GM21723 (cell line): Measurements from ENCODE around the gene MAMLD1.

Source experiments
- ATAC-seq: cut with Tn5 transposase; IDR thresholded peaks from one replicate; pipeline ENCODE4 v1.9.1; 2021; ENCODE audit warnings: mild to moderate bottlenecking, moderate library complexity; ENCODE audit not compliant: unreplicated experiment

MAMLD1 gene

GRCh38 chrX:150455215-150455608 is 92.1 kb downstream of the MAMLD1 start:
- no peak for ATAC-seq

GRCh38 chrX:150456466-150456865 is 93.3 kb downstream of the MAMLD1 start:
- no peak for ATAC-seq

GRCh38 chrX:150456941-150457340 is 93.8 kb downstream of the MAMLD1 start:
- ATAC-seq = no peak

- no peak for ATAC-seq
These were observed 96.1 kb downstream of the MAMLD1 start for GRCh38 chrX:150459196-150459595.

GRCh38 chrX:150460063-150460462 is 96.9 kb downstream of the MAMLD1 start:
- ATAC-seq = no peak

- no peak for ATAC-seq
These were observed 97.7 kb downstream of the MAMLD1 start for GRCh38 chrX:150460781-150461180.

GRCh38 chrX:150463566-150463965 is 100.4 kb downstream of the MAMLD1 start:
- no peak for ATAC-seq

- ATAC-seq = no peak
These were observed 100.9 kb downstream of the MAMLD1 start for GRCh38 chrX:150464001-150464400.

GRCh38 chrX:150465326-150465725 is 102.2 kb downstream of the MAMLD1 start:
- no peak for ATAC-seq

GRCh38 chrX:150465881-150466775 is 103.0 kb downstream of the MAMLD1 start:
- no peak for ATAC-seq

GRCh38 chrX:150472306-150472705 is 109.2 kb downstream of the MAMLD1 start:
- no peak for ATAC-seq

- no peak for ATAC-seq
These were observed 110.3 kb downstream of the MAMLD1 start for GRCh38 chrX:150473371-150473770.

- ATAC-seq = no peak
These were observed 112.3 kb downstream of the MAMLD1 start for GRCh38 chrX:150475461-150475860.

GRCh38 chrX:150476164-150476699 is 113.1 kb downstream of the MAMLD1 start:
- ATAC-seq = no peak

GRCh38 chrX:150477371-150477770 is 114.3 kb downstream of the MAMLD1 start:
- ATAC-seq = no peak

GRCh38 chrX:150478496-150479492 is 115.7 kb downstream of the MAMLD1 start:
- peak; percentile 55 for ATAC-seq

- ATAC-seq = no peak
These were observed 119.6 kb downstream of the MAMLD1 start for GRCh38 chrX:150482537-150483206.

- ATAC-seq = no peak
These were observed 120.4 kb downstream of the MAMLD1 start for GRCh38 chrX:150483356-150483985.

- ATAC-seq = no peak
These were observed 122.9 kb downstream of the MAMLD1 start for GRCh38 chrX:150486011-150486410.
